GM18867 (cell line): Measurements from ENCODE around the gene KLHL11.
A peak's percentile ranks its signal among the peaks of the same experiment; 100 is the strongest.
"Not testable (repeated sequence)": the region's sequence is repeated elsewhere in the genome, so short reads cannot be mapped to it uniquely, and the experiment has no call there.

Experiments used
- ATAC-seq: cut with Tn5 transposase; IDR thresholded peaks from one replicate; pipeline ENCODE4 v1.9.1; 2021; ENCODE audit warnings: mild to moderate bottlenecking, moderate library complexity; ENCODE audit not compliant: unreplicated experiment

Gene KLHL11

DNA sequence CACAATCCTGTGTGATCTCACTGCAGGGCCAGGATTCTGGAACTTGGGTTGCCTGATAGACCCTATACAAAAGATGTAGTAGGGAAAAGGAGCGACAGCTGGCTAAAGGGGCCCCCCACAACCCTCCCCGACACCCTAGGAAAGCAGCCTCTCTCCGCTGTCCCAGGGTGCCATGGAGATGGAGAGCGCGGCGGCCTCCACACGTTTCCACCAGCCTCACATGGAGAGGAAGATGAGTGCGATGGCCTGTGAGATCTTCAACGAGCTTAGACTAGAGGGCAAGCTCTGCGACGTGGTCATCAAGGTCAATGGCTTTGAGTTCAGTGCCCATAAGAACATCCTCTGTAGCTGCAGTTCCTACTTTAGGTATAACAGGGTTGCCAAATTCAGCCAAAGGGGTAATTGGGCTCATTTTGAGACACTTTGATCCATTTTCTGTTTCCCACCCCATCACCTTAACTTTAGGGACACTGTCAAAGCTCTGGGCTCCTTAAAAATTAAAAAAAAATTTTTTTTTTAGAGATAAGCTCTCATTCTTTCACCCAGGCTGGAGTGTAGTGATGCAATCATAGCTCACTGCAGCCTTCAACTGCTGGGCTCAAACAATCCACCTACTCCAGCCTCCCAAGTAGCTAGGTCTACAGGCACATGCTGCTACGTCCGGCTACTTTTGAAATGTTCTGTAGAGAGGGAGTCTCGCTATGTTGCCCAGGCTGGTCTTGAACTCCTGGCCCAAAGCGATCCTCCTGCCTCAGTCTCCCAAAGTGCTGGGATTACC, 27.3 kb downstream of the KLHL11 start, which contains the start of gene KLHL10:
TSS of gene KLHL10 (plus strand) at position 65 of the 778 bp plus-strand sequence. CDS start at position 173, 108 bp downstream.
- no peak for ATAC-seq

DNA sequence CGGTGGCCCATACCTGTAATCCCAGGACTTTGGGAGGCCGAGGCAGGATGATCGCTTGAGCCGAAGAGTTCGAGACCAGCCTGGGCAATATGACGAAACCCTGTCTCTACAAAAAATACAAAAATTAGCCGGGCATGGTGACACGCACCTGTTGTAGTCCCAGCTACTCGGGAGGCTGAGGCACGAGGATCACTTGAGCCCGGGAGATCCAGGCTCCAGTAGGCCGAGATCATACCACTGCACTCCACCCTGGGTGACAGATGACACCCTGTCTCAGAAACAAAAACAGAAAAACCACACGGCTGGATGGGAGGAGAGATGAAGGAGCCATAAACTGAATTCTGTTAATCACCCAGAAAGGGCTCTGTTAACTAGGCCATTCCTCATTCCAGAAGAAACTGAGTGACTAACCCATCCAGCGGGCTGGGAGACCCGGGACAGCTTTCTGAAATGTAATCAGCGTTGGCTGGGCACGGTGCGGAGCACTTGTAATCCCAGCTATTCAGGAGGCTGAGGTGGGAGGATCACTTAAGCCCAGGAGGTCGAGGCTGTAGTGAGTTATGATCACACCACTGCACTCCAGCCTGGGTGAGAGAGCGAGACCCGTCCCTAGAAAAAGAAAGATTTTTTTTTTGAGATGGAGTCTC, 28.6 kb downstream of the KLHL11 start:
- no peak for ATAC-seq

DNA sequence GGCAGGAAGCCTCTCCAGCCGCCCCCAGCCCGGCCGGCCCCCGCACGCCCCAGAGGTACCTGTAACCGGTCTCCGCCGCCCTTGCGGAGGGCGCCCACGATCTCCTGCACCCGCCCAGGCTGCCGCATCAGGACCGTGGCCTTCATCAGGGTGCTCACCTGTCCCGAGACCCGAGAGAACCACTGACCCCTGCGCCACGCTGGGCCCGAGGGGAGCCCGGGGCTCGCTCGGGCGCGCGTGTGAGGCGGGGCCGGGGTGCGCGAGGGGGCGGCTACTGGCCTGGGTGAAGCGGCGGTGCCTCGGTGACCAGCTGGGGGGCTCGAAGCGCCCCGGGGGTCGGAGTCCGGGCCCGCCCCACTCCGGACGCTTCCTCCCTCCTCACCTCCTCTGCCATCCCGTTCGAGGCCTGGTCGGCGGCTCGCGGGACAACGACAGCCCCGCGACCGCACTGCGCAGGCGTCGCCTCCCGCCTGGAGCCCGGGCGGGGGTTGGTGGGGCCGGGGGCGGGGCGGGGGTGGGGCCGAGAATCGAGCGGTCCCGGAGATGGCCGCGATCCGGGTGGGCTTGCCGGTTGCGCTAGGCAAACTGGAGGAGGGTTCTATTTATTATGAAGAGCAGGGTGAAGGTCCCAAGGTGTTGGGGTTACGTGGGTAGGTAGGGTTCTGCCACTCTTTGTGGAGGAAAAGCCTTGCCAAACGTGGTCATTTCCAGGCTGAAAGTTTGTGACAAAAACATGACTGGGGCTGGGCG, 29.2 kb downstream of the KLHL11 start, which contains the start of gene NT5C3B:
TSS of gene NT5C3B (minus strand) at position 433 of the 750 bp plus-strand sequence. CDS start at position 394, 39 bp downstream.
- peak; percentile 54 for ATAC-seq

DNA sequence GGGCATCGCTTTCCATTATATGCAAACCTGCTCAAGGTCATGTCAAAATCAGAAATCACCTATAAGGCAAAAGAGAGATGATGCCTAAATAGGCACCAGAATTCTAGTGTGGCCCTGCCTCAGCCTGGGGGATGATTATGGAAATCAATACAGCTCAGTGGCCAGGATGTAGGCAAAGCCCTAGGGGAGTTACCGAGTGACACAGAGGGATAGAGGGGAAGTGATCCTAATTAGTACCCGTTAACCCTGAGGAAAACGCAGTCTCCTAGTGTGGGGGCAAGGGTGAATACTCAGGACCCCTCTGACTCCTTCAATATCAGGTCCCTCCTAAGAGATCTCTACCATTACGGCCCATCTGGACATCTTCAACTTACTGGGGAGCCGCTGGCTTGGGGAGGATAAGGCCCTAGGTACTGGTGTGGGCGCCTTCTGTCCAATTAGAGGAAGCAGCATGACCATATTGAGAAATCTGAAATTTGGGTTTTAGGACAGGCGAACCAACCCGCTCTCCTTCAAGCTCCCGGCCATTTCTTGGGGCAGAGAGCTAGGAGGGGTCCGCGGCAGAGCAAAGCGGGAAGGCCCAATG, 29.9 kb downstream of the KLHL11 start:
- peak; percentile 23 for ATAC-seq

DNA sequence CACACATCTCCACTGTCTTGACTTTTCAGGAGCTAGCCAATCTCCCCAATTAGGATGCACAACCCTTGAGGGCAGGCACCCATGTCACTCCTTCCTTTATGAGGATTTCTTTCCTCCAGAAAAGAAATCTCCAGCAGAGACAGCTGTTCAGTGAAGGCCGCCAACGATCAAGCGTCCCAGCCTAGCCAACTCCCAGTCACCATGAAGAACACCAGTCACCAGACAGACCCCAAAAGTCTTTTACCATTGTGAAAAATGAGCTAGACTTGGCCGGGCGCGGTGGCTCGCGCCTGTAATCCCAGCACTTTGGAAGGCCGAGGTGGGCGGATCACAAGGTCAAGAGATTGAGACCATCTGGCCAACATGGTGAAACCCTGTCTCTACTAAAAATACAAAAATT, 35.3 kb downstream of the KLHL11 start:
- ATAC-seq, result not testable (repeated sequence)

DNA sequence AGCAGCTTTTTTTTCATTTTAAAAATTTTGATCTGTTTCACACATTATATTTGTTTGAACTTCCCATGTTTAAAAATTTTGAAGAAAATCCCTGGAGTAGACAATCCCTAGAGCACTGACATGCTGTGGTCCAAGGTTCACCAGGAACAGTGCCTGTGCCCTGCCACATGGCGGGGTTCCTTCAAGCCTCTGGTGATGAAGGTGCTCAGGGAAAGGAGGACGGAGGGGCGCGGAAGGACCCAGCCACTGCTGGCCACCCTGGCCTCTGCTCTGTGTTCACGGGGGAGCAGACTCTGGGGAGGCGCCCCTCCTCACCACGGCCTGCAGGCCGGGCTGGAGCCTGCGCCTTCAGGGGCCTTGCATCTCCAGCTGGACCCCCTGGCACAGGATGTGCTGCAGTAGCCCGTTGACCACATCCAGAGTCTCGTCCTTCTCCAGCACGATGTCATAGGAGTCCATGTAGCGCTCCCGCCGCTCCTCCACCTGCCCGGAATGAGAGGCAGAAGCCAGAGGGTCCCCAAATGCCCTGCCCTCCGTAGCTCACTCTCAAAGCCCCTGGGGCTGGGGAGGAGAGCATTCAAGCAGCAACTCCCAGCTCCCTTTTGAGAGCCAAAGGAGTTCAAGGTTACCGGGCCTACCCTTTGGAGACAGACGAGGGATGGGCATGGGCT, 39.9 kb downstream of the KLHL11 start:
- ATAC-seq, result no peak

DNA sequence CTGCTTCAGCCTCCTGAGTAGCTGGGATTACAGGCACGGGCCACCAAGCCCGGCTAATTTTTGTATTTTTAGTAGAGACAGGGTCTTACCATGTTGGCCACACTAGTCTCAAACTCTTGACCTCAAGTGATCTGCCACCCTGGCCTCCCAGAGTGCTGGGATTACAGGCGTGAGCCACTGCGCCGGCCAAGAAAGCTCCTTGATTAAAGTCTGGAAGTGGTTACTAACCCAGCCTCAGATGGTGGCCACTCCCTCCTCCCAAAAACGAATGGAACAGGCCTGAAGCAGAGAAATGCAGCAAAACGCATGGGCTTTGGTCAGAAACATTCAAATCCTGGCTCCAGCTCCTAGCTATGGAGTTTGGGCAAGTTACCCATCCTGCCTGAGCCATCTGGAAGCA, 41.1 kb downstream of the KLHL11 start:
- no peak for ATAC-seq

DNA sequence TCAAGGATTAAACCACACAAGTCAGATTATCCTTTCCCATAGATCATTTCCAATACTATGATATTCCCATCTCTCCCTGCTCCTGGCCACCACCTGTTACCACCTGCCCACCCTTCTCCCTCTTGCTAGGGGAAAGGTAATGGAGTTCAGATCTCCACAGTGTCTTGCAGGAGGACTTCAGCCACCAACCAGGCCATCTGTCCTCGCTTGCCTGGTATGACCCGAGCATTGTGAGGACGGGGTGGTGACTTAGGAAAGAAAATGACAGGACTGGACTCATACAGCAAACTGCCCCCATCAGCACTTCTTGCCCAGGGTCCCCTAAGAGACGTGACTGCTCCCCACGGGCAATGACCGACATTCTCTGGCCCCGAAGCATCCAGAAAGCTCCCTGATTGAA, 41.6 kb downstream of the KLHL11 start:
- ATAC-seq, result no peak

DNA sequence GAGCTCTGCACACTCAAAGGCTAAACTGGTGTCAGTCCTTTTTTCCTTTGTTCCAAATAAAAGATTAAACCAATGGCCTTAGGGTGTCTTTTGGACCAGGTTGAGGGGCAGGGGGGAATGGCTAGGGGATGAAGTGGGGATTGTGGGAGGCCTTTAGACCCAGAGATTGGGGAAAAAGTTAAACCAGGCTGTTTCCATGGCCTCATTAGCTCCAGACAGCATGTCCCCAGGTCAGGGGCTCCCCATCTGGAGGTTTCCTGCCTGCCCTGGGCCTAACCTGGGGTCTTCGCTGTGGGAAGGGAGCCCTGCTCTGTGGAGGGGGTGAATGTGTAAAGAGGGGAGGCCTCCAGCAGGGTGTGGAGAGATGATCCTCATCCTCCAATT, 42.1 kb downstream of the KLHL11 start:
- no peak for ATAC-seq

DNA sequence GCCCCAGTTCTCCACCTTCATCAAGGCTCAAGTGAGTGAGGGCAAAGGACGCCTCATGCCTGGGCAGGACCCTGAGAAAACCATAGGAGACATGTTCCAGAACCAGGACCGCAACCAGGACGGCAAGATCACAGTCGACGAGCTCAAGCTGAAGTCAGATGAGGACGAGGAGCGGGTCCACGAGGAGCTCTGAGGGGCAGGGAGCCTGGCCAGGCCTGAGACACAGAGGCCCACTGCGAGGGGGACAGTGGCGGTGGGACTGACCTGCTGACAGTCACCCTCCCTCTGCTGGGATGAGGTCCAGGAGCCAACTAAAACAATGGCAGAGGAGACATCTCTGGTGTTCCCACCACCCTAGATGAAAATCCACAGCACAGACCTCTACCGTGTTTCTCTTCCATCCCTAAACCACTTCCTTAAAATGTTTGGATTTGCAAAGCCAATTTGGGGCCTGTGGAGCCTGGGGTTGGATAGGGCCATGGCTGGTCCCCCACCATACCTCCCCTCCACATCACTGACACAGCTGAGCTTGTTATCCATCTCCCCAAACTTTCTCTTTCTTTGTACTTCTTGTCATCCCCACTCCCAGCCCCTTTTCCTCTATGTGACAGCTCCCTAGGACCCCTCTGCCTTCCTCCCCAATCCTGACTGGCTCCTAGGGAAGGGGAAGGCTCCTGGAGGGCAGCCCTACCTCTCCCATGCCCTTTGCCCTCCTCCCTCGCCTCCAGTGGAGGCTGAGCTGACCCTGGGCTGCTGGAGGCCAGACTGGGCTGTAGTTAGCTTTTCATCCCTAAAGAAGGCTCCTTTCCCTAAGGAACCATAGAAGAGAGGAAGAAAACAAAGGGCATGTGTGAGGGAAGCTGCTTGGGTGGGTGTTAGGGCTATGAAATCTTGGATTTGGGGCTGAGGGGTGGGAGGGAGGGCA, 42.7 kb downstream of the KLHL11 start:
- ATAC-seq, result no peak

DNA sequence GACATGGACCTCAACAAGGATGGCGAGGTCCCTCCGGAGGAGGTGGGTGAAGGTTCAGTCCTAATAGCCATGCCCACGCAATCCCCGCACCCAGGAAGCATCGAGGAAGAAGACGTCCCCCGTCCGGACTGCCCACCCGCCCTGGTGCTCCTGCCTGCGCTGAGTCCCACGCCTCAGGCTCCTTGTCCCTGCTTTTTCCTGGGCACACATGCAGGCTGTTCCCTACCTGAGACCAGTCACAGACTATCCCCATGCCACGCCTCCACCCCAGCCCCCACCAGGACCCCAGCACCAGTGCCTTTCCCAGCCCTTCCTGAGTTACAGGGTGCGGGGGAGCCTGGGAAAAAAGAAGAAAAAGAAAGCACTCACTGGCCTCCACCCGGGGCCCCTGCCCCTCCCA, 43.4 kb downstream of the KLHL11 start:
- no peak for ATAC-seq

DNA sequence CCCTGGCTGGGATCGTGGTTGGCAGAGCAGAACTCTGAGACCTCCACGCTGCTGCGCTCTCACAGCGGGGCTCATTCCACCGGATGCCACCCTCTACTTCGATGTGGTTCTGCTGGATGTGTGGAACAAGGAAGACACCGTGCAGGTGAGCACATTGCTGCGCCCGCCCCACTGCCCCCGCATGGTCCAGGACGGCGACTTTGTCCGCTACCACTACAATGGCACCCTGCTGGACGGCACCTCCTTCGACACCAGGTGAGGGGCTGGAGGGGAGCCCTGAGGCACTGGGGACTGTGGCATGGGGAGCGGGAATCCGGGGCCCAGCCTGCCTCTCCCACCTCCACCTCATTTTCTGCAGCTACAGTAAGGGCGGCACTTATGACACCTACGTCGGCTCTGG, 47.2 kb downstream of the KLHL11 start:
- ATAC-seq, result no peak

DNA sequence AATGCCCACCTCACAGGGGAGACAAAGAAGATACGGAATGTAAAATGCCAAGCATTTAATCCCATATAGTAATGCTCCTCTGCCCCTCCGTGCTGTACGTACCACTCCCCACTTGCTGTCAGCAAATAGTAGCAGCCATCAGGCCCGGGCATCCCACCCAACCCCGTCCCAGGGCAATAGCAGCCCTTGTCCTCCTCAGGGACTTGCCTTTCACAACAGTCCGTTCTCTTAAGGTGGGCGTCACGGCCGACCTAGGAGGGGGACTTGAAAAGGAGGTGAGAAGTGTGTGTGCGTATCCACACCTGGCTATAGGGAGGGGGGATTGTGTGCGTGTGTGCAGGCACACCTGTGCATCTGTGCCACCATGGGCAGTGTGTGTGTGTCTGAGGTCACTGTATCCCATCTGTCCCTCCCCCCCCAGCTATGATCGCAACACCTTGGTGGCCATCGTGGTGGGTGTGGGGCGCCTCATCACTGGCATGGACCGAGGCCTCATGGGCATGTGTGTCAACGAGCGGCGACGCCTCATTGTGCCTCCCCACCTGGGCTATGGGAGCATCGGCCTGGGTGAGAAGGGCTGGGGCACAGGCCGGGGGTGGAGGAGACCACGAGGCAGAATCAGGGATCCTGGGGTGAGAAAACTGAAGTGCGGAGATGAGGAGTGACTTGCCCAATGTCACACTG, 48.4 kb downstream of the KLHL11 start:
- ATAC-seq, result no peak

DNA sequence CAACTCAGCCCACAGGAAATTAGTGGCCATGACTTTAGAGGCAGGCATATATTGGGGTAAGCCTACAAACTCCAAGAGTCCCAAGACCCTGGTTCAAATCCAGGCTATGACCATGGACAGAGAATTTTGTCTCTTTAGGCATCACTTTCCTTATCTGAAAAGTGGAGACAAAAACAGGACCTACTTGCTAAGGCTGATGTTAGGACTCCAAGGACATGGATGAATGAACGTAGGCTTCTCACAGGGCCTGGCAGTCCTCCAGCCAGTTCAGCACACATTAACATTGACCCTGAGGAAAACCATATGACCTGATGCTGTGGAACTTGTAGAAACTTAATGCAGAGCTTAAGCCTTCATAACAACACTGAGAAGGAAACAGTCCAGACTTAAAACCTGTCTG, 51.0 kb downstream of the KLHL11 start:
- ATAC-seq, result no peak

DNA sequence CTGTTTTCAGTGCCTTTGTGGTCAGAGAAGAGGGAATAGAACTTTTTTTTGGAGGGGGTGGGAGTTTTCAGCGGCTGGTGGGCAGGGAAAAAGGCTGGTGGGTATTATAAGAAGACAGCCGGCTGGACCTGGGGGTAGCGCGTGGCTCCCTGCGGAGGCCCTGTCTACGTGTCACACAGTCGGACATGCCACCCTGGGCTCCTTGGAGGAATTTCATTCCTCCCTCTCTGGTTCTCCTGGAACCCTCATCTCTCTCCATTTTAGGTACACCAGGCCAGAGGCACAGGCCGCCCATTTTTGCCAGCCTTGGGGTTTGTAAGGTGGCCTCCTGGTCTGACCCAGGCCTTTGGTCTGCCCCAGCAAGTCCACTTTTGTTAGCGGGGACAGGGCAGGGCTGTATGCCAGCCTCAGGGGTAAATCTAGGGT, 51.5 kb downstream of the KLHL11 start:
- ATAC-seq, result no peak

DNA sequence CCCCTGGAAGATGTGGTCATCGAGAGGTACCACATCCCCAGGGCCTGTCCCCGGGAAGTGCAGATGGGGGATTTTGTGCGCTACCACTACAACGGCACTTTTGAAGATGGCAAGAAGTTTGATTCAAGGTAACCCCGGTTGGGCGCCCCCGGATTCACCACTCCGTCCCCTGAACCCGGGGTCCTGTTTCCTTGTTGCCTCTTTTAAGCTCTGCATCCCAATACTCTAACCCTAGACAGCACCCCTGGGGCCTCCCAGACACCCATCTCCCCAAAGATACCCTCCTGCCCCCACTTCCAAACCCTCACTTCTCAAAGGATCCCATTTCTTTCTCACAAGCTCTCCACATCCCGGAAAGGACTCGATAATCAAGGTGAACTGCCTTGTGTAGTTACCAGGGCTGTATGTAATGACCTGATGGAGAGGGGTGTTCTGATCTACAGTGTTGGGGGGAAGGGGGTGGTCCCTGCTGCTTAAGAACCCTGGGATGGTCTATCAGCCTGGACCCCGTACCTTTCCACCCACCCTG, 52.0 kb downstream of the KLHL11 start:
- ATAC-seq, result no peak

DNA sequence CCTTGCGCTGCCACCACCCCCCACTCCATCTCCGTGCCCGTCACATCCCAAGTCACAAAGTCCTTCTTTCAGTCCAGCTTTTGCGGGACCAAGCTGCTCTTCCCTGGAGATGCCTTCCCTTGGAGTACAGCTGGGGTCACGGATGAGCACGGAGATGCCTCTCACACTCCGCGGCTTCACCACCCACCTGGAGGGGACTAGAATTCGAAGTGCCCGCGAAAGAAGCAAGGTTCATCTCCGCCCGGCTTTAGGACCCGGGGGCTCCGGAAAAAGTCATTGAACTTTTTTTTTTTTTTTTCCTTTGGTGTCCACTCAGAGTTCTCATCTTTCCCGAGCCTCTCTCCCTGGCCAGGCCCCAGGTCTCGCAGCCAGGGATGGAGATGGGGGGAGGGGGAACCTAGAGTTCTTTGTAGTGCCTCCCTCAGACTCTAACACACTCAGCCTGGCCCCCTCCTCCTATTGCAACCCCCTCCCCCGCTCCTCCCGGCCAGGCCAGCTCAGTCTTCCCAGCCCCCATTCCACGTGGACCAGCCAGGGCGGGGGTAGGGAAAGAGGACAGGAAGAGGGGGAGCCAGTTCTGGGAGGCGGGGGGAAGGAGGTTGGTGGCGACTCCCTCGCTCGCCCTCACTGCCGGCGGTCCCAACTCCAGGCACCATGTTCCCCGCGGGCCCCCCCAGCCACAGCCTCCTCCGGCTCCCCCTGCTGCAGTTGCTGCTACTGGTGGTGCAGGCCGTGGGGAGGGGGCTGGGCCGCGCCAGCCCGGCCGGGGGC, 52.7 kb downstream of the KLHL11 start, which contains the start of gene FKBP10:
TSS of gene FKBP10 (plus strand) at position 624 of the 771 bp plus-strand sequence. CDS start at position 655, 31 bp downstream.
- ATAC-seq, result no peak
